BJ (cell line): ENCODE results near the gene IL1RL2. TPM values are rescaled to one million over a fixed set of nuclear protein-coding genes. Genes with fewer than 3 reads are reported as not detected.

Experiments
- CTCF ChIA-PET: fragments of 350-600 bp; formaldehyde crosslinking; extraction: SDS; loops from one replicate; lab custom pipeline; 2021; ENCODE audit warnings: antibody characterized with exemption, inconsistent platforms; lab: Yijun Ruan, JAX
- POLR2A ChIA-PET: fragments of 300-600 bp; sonication (Branson Sonifier 250); formaldehyde crosslinking; extraction: SDS; loops from one replicate; lab custom pipeline; 2021; ENCODE audit warnings: antibody characterized with exemption; lab: Charles Lee
- DNase-seq: peaks from one replicate; pipeline ENCODE4 v3.0.0-alpha.2; 2011; ENCODE audit warnings: low read depth
- H3K27me3 ChIP-seq: 2 replicates; pipeline ENCODE4 v1.6.0; 2011; ENCODE audit warnings: low read length; ENCODE audit not compliant: control insufficient read depth, insufficient read depth
- H3K36me3 ChIP-seq: 2 replicates; pipeline ENCODE4 v1.5.1; 2011; ENCODE audit warnings: low read length; ENCODE audit not compliant: control insufficient read depth, insufficient read depth
- H3K4me3 ChIP-seq: 2 replicates; pipeline ENCODE4 v1.5.1; 2011; ENCODE audit warnings: low read depth, mild to moderate bottlenecking, control low read depth, low read length
- polyA plus RNA-seq: library from polyadenylated mRNA; depleted of rRNA; stranded (reverse); fragments of >200 nt; gene quantifications from 2 replicates; pipeline ENCODE4 v1.2.3, GENCODE V29; 2011
- TF ChIP-seq, protein P1 (sequence below): IDR thresholded peaks from 2 replicates; pipeline ENCODE4 v1.5.1; 2011; ENCODE audit warnings: low read depth, mild to moderate bottlenecking, control low read depth, inconsistent platforms, low read length, moderate library complexity; ENCODE audit not compliant: insufficient read depth

The IL1RL2 gene
- polyA plus RNA-seq, 1 experiment: 0.09 TPM

DNA sequence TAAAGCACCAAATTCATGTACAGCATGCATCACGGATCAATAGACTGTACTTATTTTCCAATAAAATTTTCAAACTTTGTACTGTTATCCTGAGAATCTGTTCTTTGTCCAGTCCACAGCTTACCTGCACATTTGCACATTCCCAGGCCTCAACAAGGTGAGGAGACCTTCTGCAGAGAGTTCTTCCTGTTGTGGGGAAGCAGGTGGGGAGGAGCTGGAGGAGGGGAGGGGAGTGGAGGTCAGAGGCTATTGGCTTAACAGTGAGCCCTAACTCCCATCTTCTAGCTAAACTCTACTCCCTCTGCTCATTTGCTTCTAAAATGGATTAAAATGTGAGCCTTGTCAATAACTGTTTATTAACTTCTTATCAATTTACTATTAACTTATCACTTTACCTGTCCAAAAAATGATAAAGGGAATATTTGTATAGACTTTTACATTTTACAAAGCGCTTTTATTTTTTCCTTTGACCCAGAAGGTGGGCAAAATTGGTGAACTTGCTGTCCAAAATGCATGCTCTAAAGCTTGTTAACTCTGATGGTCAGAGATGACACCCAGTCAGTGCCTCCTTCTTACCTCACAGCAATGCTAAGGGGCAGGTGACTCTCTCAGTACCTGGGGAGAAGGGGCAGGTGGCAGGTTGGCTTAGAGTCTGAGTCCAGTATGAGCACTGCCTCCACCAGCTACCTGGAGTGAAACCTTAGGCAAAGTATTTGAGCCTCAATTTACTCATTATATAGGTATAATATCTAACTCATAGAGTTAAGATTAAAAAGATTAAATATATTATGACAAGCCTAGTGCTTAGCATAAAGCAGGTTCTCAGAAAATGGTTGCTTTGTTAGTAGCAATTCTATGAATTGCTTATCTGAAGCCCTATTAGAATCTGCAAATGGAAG is 6.8 kb upstream of the IL1RL2 start:
- CTCF ChIA-PET: interaction anchor here (0.8 to 1.8 kb wide), 5 partner anchors 61 to 296 kb away, joined by 3 to 12 read pairs (median 4); no protein-coding TSS in a partner anchor
- no peak for DNase-seq
- Histone ChIP-seq H3K36me3 (peaks cover 15% of the 10 kb centered on the region), H3K27me3 (no peaks in the 10 kb centered on the region; the same call in 1 of the 2 replicates), H3K4me3 (no peak overlapping the region)
- POLR2A ChIA-PET: no interaction called here
- TF ChIP-seq, protein P1, sequence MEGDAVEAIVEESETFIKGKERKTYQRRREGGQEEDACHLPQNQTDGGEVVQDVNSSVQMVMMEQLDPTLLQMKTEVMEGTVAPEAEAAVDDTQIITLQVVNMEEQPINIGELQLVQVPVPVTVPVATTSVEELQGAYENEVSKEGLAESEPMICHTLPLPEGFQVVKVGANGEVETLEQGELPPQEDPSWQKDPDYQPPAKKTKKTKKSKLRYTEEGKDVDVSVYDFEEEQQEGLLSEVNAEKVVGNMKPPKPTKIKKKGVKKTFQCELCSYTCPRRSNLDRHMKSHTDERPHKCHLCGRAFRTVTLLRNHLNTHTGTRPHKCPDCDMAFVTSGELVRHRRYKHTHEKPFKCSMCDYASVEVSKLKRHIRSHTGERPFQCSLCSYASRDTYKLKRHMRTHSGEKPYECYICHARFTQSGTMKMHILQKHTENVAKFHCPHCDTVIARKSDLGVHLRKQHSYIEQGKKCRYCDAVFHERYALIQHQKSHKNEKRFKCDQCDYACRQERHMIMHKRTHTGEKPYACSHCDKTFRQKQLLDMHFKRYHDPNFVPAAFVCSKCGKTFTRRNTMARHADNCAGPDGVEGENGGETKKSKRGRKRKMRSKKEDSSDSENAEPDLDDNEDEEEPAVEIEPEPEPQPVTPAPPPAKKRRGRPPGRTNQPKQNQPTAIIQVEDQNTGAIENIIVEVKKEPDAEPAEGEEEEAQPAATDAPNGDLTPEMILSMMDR: no peak

DNA sequence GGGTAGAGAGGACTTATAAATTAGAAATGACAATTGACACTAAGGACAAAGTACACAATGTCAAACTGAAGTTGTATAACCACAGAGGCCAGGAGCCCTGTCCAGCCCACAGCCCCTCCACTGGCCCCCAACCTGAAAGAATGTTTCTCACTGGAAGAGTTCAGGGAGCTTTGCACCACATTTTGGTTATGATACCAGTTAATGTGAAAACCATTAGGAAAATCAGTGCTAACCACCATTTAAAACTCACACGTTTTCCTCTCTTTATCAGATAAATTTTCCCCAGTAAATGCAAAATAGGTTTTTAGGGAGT is 6.2 kb upstream of the IL1RL2 start:
- no peak overlapping the region for H3K4me3 ChIP-seq
- H3K27me3 ChIP-seq: no peaks in the 10 kb centered on the region; the same call in 1 of the 2 replicates
- no peak for DNase-seq
- peaks cover 15% of the 10 kb centered on the region for H3K36me3 ChIP-seq
- ChIA-PET POLR2A (no interaction called here), CTCF (interaction anchor here (0.9 to 1.8 kb wide), 3 partner anchors 60 to 297 kb away, joined by 3 to 12 read pairs (median 3); no protein-coding TSS in a partner anchor)
- TF ChIP-seq, protein P1: no peak

DNA sequence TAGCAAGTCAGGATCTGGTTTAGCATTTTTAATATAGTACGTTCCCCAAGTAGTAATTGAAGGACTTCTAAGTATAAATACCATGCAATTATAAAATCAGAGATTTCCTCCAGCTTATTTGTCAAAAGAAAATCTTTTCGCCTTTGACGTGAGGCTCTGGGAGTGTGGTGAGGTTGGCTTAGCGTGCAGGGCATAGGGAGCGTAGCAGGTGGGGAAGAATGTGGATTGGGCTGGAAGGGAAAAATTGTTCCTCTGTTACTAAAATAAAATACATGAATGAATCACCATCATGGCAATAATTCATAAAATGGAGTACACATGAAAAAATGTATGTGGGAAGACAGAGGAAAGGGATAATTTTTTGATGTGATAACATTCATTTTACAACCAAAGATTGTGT is 5.4 kb upstream of the IL1RL2 start:
- Histone ChIP-seq H3K4me3 (no peak overlapping the region), H3K27me3 (no peaks in the 10 kb centered on the region; the same call in 1 of the 2 replicates), H3K36me3 (peaks cover 14% of the 10 kb centered on the region)
- TF ChIP-seq, protein P1: no peak
- ChIA-PET POLR2A (no interaction called here), CTCF (interaction anchor here (1.1 kb wide), 1 partner anchor 59 kb away, joined by 3 read pairs; no protein-coding TSS in a partner anchor)
- DNase-seq: no peak

DNA sequence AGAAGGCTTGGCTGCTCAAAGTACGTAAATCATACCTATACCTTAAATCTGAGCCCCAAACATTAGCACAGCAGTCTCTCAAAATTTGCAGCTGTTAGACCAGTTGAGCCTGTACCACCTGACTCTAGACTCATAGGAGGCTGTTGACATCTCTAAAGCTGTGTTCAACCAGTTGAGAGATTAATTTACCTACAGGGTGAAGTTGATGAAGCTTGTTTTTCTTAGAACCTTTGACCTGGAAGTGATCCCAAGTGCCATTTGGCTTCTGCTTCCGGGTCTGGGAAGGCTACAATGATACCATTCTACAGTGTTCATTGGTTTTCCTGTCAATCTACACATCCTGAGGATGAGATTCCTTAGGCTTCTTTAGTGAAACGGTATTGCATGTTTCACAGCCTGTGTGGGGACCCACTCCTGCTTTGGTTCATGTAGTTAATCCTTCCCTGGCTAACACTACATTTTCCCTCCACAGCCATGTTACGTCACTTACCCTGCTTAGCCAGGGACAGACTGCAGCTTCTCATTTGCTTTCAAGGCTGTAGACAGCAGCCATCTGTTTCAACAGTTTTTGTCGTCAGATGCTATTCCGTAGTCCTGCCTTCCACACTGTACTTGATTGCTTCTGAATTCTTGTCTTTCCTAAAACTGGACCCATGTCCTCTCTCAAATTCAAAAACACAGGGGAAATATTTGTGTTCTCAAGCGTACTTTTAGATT is 4.7 kb upstream of the IL1RL2 start:
- Histone ChIP-seq H3K36me3 (peaks cover 11% of the 10 kb centered on the region), H3K27me3 (no peaks in the 10 kb centered on the region; the same call in 1 of the 2 replicates), H3K4me3 (no peak overlapping the region)
- TF ChIP-seq, protein P1: no peak
- no peak for DNase-seq
- POLR2A ChIA-PET: no interaction called here
- CTCF ChIA-PET: interaction anchor here (1.1 kb wide), 1 partner anchor 59 kb away, joined by 3 read pairs; no protein-coding TSS in a partner anchor

DNA sequence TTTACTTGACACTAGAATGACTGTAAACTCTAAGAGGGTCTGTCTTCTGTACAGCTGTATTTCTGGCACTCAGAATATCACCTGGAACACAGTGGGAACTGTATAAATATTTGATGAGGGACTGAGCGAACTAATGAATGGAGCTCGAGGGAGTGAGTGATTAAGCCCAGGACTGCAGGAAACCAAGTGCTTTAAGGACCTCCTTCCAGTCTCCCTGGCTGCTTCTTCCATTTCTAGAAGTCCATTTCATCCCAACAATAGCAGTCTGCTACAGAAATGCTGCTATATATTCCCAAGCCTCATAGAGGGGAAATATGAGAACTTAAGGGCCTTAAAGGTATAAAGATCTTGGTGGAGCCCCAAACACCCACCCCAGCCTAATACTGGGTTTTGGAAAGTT is 2.8 kb upstream of the IL1RL2 start:
- Histone ChIP-seq H3K4me3 (no peak overlapping the region), H3K27me3 (no peaks in the 10 kb centered on the region; the same call in 1 of the 2 replicates), H3K36me3 (no peaks in the 10 kb centered on the region)
- ChIA-PET POLR2A (no interaction called here), CTCF (interaction anchor here (0.9 to 1.0 kb wide), 2 partner anchors 62 to 164 kb away, joined by 3 read pairs; no protein-coding TSS in a partner anchor)
- TF ChIP-seq, protein P1: no peak
- no peak for DNase-seq
